GM23248 (cell line): Measurements from ENCODE around the gene SCN2A. TPM values are rescaled to one million over a fixed set of nuclear protein-coding genes. Genes with fewer than 3 reads are reported as not detected.

Source experiments
- DNase-seq: peaks from one replicate; pipeline ENCODE4 v3.0.0-alpha.2; 2015
- H2AFZ ChIP-seq: fragments of 200-600 bp; sonication (generic); 2 replicates; pipeline ENCODE4 v1.6.1; 2016; ENCODE audit warnings: antibody characterized with exemption
- H3F3A ChIP-seq: fragments of 200-600 bp; sonication (generic); 2 replicates; pipeline ENCODE4 v1.6.1; 2016; ENCODE audit warnings: mild to moderate bottlenecking, antibody characterized with exemption, mixed run types; ENCODE audit not compliant: insufficient read depth
- H3K27ac ChIP-seq: fragments of 200-600 bp; sonication (generic); 2 replicates; pipeline ENCODE4 v1.5.1; 2016; ENCODE audit warnings: mild to moderate bottlenecking
- H3K27me3 ChIP-seq: fragments of 200-600 bp; sonication (generic); replicated peaks from 2 replicates; pipeline ENCODE4 v1.6.1; 2016; ENCODE audit warnings: mild to moderate bottlenecking; ENCODE audit not compliant: insufficient read depth
- H3K36me3 ChIP-seq: fragments of 200-600 bp; sonication (generic); 2 replicates; pipeline ENCODE4 v1.6.1; 2016; ENCODE audit warnings: low read depth, mild to moderate bottlenecking
- H3K4me1 ChIP-seq: fragments of 200-600 bp; sonication (generic); 2 replicates; pipeline ENCODE4 v1.6.1; 2016; ENCODE audit warnings: mild to moderate bottlenecking; ENCODE audit not compliant: insufficient read depth
- H3K4me2 ChIP-seq: fragments of 200-600 bp; sonication (generic); one replicate; pipeline ENCODE4 v1.6.1; 2016; ENCODE audit warnings: mild to moderate bottlenecking; ENCODE audit not compliant: unreplicated experiment
- H3K4me3 ChIP-seq: fragments of 200-600 bp; sonication (generic); 2 replicates; pipeline ENCODE4 v1.5.1; 2016; ENCODE audit warnings: mild to moderate bottlenecking
- H3K79me2 ChIP-seq: fragments of 200-600 bp; sonication (generic); 2 replicates; pipeline ENCODE4 v1.6.1; 2016; ENCODE audit warnings: mild to moderate bottlenecking; ENCODE audit not compliant: insufficient read depth
- H3K9ac ChIP-seq: fragments of 200-600 bp; sonication (generic); 2 replicates; pipeline ENCODE4 v1.6.1; 2016; ENCODE audit warnings: mild to moderate bottlenecking
- H3K9me2 ChIP-seq: fragments of 200-600 bp; sonication (generic); 2 replicates; pipeline ENCODE4 v1.6.1; 2016; ENCODE audit warnings: mixed run types, mild to moderate bottlenecking, moderate library complexity; ENCODE audit not compliant: insufficient read depth
- H3K9me3 ChIP-seq: fragments of 200-600 bp; sonication (generic); one replicate; pipeline ENCODE4 v1.6.1; 2017; ENCODE audit warnings: low read depth
- H4K20me1 ChIP-seq: fragments of 200-600 bp; sonication (generic); 2 replicates; pipeline ENCODE4 v1.6.0; 2016; ENCODE audit not compliant: insufficient read depth
- EZH2 ChIP-seq: fragments of 200-600 bp; sonication (generic); IDR thresholded peaks from 2 replicates; pipeline ENCODE4 v1.6.1; 2018; ENCODE audit warnings: antibody characterized with exemption, mild to moderate bottlenecking; ENCODE audit not compliant: insufficient read depth, poor library complexity, severe bottlenecking
- EZH2phosphoT487 ChIP-seq: fragments of 200-600 bp; sonication (generic); IDR thresholded peaks from 2 replicates; pipeline ENCODE4 v1.6.1; 2018; ENCODE audit warnings: antibody characterized with exemption, moderate library complexity, mild to moderate bottlenecking, low read depth; ENCODE audit not compliant: insufficient read depth
- WGBS, 2 experiments: methylation state at CpG; one replicate each; pipeline ENCODE4 v1.1.6; 2015 to 2017; ENCODE audit warnings: low lambda C conversion rate in 2 of 2, low coverage in 1 of 2; ENCODE audit errors: missing lambda C conversion rate in 2 of 2; 5-methylcytosine and 5-hydroxymethylcytosine counted together
- in situ Hi-C: fragments of 300-500 bp; cut with MboI; formaldehyde crosslinking; loops from 2 replicates; pipeline ENCODE4 v1.15.0; 2020
- polyA plus RNA-seq: library from polyadenylated mRNA; unstranded; fragments of >200 nt; fragmentation: Nextera tagmentation; extraction: Ambion mirVana; gene quantifications from 2 replicates; pipeline ENCODE4 v1.2.1, GENCODE V29; 2016
- total RNA-seq: library from RNA; depleted of rRNA; stranded (reverse); fragments of >200 nt; shearing (Covaris generic); gene quantifications from 2 replicates; pipeline ENCODE4 v1.2.3, GENCODE V29; 2014

The SCN2A gene
- total and polyA plus RNA-seq, 2 experiments from 2014 or later = 1.6 to 2.2 TPM

GRCh38 chr2:165369131-165369897 lies 130.1 kb downstream of the SCN2A start:
- Histone ChIP-seq H3K9me3 (no peaks in the 10 kb centered on the region), H3K27ac (no peak overlapping the region), H3K4me1 (no peaks in the 10 kb centered on the region), H3K9me2 (no peaks in the 10 kb centered on the region), H3K36me3 (no peaks in the 10 kb centered on the region), H3F3A (no peaks in the 10 kb centered on the region), H3K27me3 (no peaks in the 10 kb centered on the region), H4K20me1 (no peaks in the 10 kb centered on the region), H3K9ac (no peak overlapping the region), H2AFZ (no peak overlapping the region), H3K79me2 (no peaks in the 10 kb centered on the region), H3K4me2 (no peak overlapping the region), H3K4me3 (no peak overlapping the region)
- WGBS, 2 experiments = 70 to 74% methylated on average over 11 of the region's 11 CpGs
- in situ Hi-C loops = no loop called here
- DNase-seq = no peak
- TF ChIP-seq EZH2phosphoT487 (no peak), EZH2 (no peak)

DNA sequence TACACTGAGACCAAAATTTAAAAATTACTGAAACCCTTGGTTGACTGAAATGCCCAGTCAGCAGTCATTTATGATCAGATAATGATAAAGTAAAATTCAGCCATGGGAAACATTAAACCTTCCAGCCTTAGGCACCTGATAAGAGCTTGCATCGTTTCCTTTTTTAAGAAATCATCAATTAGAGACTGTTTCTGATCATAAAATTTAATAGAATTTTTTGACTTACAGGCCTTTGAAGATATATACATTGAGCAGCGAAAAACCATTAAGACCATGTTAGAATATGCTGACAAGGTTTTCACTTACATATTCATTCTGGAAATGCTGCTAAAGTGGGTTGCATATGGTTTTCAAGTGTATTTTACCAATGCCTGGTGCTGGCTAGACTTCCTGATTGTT lies 130.7 kb downstream of the SCN2A start:
- 76 to 77% methylated on average over 2 of the region's 2 CpGs for WGBS, 2 experiments

DNA sequence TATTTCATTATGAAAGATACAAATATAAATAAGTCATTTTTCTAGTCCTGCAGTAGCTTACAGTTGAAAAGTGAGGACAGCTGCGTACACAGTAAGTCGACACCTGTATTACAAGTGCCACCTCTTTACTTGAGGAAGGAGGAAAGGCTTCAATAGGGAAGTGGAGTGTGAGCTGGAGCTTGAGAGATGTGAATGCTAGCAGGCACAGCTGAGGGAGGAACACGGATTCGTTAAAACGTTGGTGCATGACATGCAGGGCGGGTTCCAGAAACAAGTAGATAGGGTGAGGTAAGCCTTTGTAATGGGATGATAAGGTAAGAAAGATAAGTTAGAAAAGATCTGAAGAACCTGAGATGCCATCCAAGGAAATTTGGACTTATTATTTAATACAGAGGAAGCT lies 132.1 kb downstream of the SCN2A start:
- Histone ChIP-seq H3K4me1 (no peaks in the 10 kb centered on the region), H3K4me2 (no peak overlapping the region), H3K36me3 (no peaks in the 10 kb centered on the region), H3K27ac (no peak overlapping the region), H3K27me3 (no peaks in the 10 kb centered on the region), H2AFZ (no peak overlapping the region), H3K9me3 (no peaks in the 10 kb centered on the region), H3K9me2 (no peaks in the 10 kb centered on the region), H3K4me3 (no peak overlapping the region), H3F3A (no peaks in the 10 kb centered on the region), H4K20me1 (no peaks in the 10 kb centered on the region), H3K9ac (no peak overlapping the region), H3K79me2 (no peaks in the 10 kb centered on the region)
- WGBS, 2 experiments = 95% methylated on average over 6 of the region's 6 CpGs
- in situ Hi-C loops = no loop called here
- DNase-seq = no peak
- no peak for TF ChIP-seq EZH2phosphoT487
- no peak for TF ChIP-seq EZH2

More for the DNA sequence above, 130.7 kb downstream of the SCN2A start:
- no peaks in the 10 kb centered on the region for H4K20me1 ChIP-seq
- H3K4me1 ChIP-seq = no peaks in the 10 kb centered on the region
- H3K27me3 ChIP-seq = no peaks in the 10 kb centered on the region
- H3K9ac ChIP-seq = no peak overlapping the region
- no peak for TF ChIP-seq EZH2phosphoT487
- no peak for DNase-seq
- no peak overlapping the region for H2AFZ ChIP-seq
- no peak overlapping the region for H3K27ac ChIP-seq
- H3K79me2 ChIP-seq = no peaks in the 10 kb centered on the region
- H3F3A ChIP-seq = no peaks in the 10 kb centered on the region
- H3K4me3 ChIP-seq = no peak overlapping the region
- H3K9me2 ChIP-seq = no peaks in the 10 kb centered on the region
- H3K4me2 ChIP-seq = no peak overlapping the region
- in situ Hi-C loops = no loop called here
- no peaks in the 10 kb centered on the region for H3K36me3 ChIP-seq
- H3K9me3 ChIP-seq = no peaks in the 10 kb centered on the region

DNA sequence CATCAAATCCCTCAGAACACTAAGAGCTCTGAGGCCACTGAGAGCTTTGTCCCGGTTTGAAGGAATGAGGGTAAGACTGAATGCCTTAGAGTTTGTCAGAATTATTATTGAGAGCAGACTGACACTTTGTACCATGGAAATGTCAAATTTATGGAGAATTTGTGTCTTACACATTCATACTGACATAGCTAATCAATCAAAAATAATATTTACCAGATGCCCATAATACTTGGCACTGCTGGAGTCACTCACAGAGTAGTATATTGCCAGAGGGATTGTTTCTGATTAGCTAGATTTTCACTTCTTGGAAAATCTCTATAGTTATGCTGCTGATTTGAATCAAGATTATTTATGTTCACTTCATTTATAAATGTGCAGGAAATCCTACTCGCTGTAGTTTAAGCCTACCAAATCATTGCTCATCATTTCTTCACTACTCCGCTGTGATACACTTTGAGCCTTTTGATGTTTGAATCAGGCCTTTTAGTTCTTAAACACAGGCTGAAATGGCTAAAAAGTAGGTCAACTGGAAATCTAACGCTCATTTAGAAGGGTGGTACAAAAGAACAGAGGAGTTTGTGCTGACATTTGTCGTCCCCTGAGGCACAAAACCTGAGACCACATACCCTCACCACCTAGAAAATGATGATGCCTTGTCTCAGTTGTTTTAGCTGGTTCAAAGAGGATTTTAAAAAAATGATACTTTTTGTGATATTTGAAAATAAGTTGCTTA lies 134.2 kb downstream of the SCN2A start:
- Histone ChIP-seq H4K20me1 (no peaks in the 10 kb centered on the region), H3K9me2 (no peaks in the 10 kb centered on the region), H3K9ac (no peak overlapping the region), H3K4me1 (no peaks in the 10 kb centered on the region), H3K27me3 (no peaks in the 10 kb centered on the region), H3K9me3 (no peaks in the 10 kb centered on the region), H3K36me3 (no peaks in the 10 kb centered on the region), H3K4me2 (no peak overlapping the region), H3K79me2 (no peaks in the 10 kb centered on the region), H3K4me3 (no peak overlapping the region), H3F3A (no peaks in the 10 kb centered on the region), H2AFZ (0 out of 2 replicates have a peak overlapping the region, but pooled peaks have one; percentile 22), H3K27ac (no peak overlapping the region)
- WGBS, 2 experiments = 21 to 23% methylated on average over 5 of the region's 5 CpGs
- in situ Hi-C loops = no loop called here
- DNase-seq = no peak
- TF ChIP-seq EZH2phosphoT487 = no peak
- TF ChIP-seq EZH2 = no peak
